GM21381 (cell line): Measurements from ENCODE around the gene HOXA10.

Source experiments
- ATAC-seq: cut with Tn5 transposase; IDR thresholded peaks from one replicate; pipeline ENCODE4 v1.9.1; 2021; ENCODE audit warnings: mild to moderate bottlenecking, moderate library complexity; ENCODE audit not compliant: unreplicated experiment

Gene HOXA10

GRCh38 chr7:27203964-27204594 is 30.0 kb upstream of the HOXA10 start:
- no peak for ATAC-seq

- no peak for ATAC-seq
These were observed 29.3 kb upstream of the HOXA10 start for GRCh38 chr7:27203365-27203953.

- no peak for ATAC-seq
These were observed 28.7 kb upstream of the HOXA10 start for GRCh38 chr7:27202862-27203134.

GRCh38 chr7:27202018-27202861 is 28.1 kb upstream of the HOXA10 start:
- no peak for ATAC-seq

GRCh38 chr7:27201580-27202017 is 27.5 kb upstream of the HOXA10 start:
- ATAC-seq: no peak

GRCh38 chr7:27200761-27201579 is 26.9 kb upstream of the HOXA10 start:
- no peak for ATAC-seq

- peak; percentile 82 for ATAC-seq
These were observed 26.0 kb upstream of the HOXA10 start, which contains the start of gene HOXA13 for GRCh38 chr7:27199849-27200760. Gene HOXA13, minus strand, starts transcription at chr7:27200091. Its CDS starts 14 bp downstream, at chr7:27200077.

- peak; percentile 21 for ATAC-seq
These were observed 25.0 kb upstream of the HOXA10 start for GRCh38 chr7:27198871-27199801.

GRCh38 chr7:27198138-27198841 is 24.2 kb upstream of the HOXA10 start:
- ATAC-seq: no peak

- ATAC-seq: no peak
These were observed 23.3 kb upstream of the HOXA10 start for GRCh38 chr7:27197137-27198042.

- ATAC-seq: no peak
These were observed 22.2 kb upstream of the HOXA10 start for GRCh38 chr7:27196287-27196767.

- no peak for ATAC-seq
These were observed 20.7 kb upstream of the HOXA10 start for GRCh38 chr7:27194686-27195379.

- ATAC-seq: no peak
These were observed 19.9 kb upstream of the HOXA10 start for GRCh38 chr7:27194002-27194352.

GRCh38 chr7:27193335-27194001 is 19.3 kb upstream of the HOXA10 start:
- no peak for ATAC-seq

GRCh38 chr7:27192546-27193334 is 18.6 kb upstream of the HOXA10 start:
- ATAC-seq: no peak
